ENCODE data around the gene C3.

DNA sequence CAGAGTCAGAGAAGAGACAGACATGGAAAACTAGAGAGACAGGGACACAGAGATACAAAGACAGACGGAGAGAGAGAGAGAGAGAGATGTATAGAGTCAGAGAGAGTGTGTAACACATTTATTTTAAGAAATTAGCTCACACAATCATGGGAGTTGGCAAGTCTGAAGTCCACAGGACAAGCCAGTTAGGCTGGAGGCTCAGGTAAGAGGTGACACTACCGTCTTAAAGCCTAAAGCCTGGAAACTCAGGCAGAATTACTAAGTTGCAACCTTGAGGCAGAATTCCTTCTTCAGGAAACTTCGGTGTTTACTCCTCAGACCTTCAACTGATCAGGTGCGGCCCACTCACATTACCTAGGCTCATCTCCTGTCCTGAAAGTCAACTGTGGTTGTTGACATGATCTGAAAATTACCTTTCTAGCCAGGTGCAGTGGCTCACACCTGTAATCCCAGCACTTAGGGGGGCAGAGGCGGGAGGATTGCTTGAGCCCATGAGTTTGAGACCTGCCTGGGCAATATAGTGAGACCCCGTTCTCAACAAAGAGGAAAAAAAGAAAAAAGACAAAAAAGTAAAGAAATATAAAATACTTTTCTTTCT, 47.7 kb downstream of the C3 start:
- TF ChIP-seq, protein P1, sequence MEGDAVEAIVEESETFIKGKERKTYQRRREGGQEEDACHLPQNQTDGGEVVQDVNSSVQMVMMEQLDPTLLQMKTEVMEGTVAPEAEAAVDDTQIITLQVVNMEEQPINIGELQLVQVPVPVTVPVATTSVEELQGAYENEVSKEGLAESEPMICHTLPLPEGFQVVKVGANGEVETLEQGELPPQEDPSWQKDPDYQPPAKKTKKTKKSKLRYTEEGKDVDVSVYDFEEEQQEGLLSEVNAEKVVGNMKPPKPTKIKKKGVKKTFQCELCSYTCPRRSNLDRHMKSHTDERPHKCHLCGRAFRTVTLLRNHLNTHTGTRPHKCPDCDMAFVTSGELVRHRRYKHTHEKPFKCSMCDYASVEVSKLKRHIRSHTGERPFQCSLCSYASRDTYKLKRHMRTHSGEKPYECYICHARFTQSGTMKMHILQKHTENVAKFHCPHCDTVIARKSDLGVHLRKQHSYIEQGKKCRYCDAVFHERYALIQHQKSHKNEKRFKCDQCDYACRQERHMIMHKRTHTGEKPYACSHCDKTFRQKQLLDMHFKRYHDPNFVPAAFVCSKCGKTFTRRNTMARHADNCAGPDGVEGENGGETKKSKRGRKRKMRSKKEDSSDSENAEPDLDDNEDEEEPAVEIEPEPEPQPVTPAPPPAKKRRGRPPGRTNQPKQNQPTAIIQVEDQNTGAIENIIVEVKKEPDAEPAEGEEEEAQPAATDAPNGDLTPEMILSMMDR (IDR thresholded peaks at IDR 0.05) = no peak
- TF ChIP-seq ZFX (IDR thresholded peaks at IDR 0.05; ENCODE audit: borderline replicate concordance) = no peak

Measured in 22Rv1 (cell line).